T-helper 2 cell treated with Interferon-gamma antibody and Interleukin-4, amounts not matched to agents 5 μg/mL and 100 μg/mL, for 36 hours (primary cell): ENCODE measurements around the gene RBMS3.

ENCODE experiments used
- DNase-seq: peaks from one replicate; pipeline ENCODE4 v3.0.0; 2021; ENCODE audit warnings: low spot score
- H3K27ac Mint-ChIP-seq: one replicate; pipeline ENCODE4 v1.8.0; 2021; ENCODE audit warnings: mild to moderate bottlenecking, mixed read lengths
- H3K27me3 Mint-ChIP-seq: one replicate; pipeline ENCODE4 v1.8.0; 2021; ENCODE audit warnings: low read depth, mixed read lengths
- H3K36me3 Mint-ChIP-seq: one replicate; pipeline ENCODE4 v1.8.0; 2021; ENCODE audit warnings: low read depth, mixed read lengths
- H3K4me1 Mint-ChIP-seq: one replicate; pipeline ENCODE4 v1.8.0; 2021; ENCODE audit warnings: low read depth, mixed read lengths
- H3K4me3 Mint-ChIP-seq: one replicate; pipeline ENCODE4 v1.8.0; 2022; ENCODE audit warnings: mild to moderate bottlenecking, moderate library complexity, mixed read lengths
- H3K9me3 Mint-ChIP-seq: one replicate; pipeline ENCODE4 v1.8.0; 2021; ENCODE audit warnings: mixed read lengths

The RBMS3 gene

GRCh38 chr3:29414468-29415224, 133.8 kb downstream of the RBMS3 start:
- H3K4me1 Mint-ChIP-seq = no peaks in the 10 kb centered on the region
- no peak overlapping the region for H3K4me3 Mint-ChIP-seq
- H3K27ac Mint-ChIP-seq = no peak overlapping the region
- no peaks in the 10 kb centered on the region for H3K9me3 Mint-ChIP-seq
- H3K36me3 Mint-ChIP-seq = no peaks in the 10 kb centered on the region
- H3K27me3 Mint-ChIP-seq = no peaks in the 10 kb centered on the region
- DNase-seq = no peak

GRCh38 chr3:29415482-29416223, 134.8 kb downstream of the RBMS3 start:
- DNase-seq = no peak
- H3K4me3 Mint-ChIP-seq = no peak overlapping the region
- no peaks in the 10 kb centered on the region for H3K27me3 Mint-ChIP-seq
- no peaks in the 10 kb centered on the region for H3K9me3 Mint-ChIP-seq
- no peaks in the 10 kb centered on the region for H3K4me1 Mint-ChIP-seq
- H3K27ac Mint-ChIP-seq = no peak overlapping the region
- H3K36me3 Mint-ChIP-seq = no peaks in the 10 kb centered on the region

GRCh38 chr3:29416514-29416913, 135.6 kb downstream of the RBMS3 start:
- Mint-ChIP-seq H3K9me3 (no peaks in the 10 kb centered on the region), H3K4me3 (no peak overlapping the region), H3K27me3 (no peaks in the 10 kb centered on the region), H3K27ac (no peak overlapping the region), H3K4me1 (no peaks in the 10 kb centered on the region), H3K36me3 (no peaks in the 10 kb centered on the region)
- no peak for DNase-seq

- no peaks in the 10 kb centered on the region for H3K27me3 Mint-ChIP-seq
- no peaks in the 10 kb centered on the region for H3K9me3 Mint-ChIP-seq
- no peak for DNase-seq
- H3K36me3 Mint-ChIP-seq = no peaks in the 10 kb centered on the region
- no peak overlapping the region for H3K27ac Mint-ChIP-seq
- H3K4me3 Mint-ChIP-seq = no peak overlapping the region
- no peaks in the 10 kb centered on the region for H3K4me1 Mint-ChIP-seq
Measured at GRCh38 chr3:29420106-29420505, 139.2 kb downstream of the RBMS3 start.

GRCh38 chr3:29426302-29427226, 145.7 kb downstream of the RBMS3 start:
- no peaks in the 10 kb centered on the region for H3K27me3 Mint-ChIP-seq
- no peaks in the 10 kb centered on the region for H3K4me1 Mint-ChIP-seq
- no peaks in the 10 kb centered on the region for H3K36me3 Mint-ChIP-seq
- no peaks in the 10 kb centered on the region for H3K9me3 Mint-ChIP-seq
- H3K4me3 Mint-ChIP-seq = no peak overlapping the region
- H3K27ac Mint-ChIP-seq = no peak overlapping the region
- no peak for DNase-seq

- H3K27ac Mint-ChIP-seq = no peak overlapping the region
Measured at GRCh38 chr3:29427266-29428103, 146.6 kb downstream of the RBMS3 start.

GRCh38 chr3:29429055-29429679, 148.3 kb downstream of the RBMS3 start:
- Mint-ChIP-seq H3K27me3 (no peaks in the 10 kb centered on the region), H3K9me3 (no peaks in the 10 kb centered on the region), H3K36me3 (no peaks in the 10 kb centered on the region), H3K4me1 (no peaks in the 10 kb centered on the region), H3K27ac (no peak overlapping the region), H3K4me3 (no peak overlapping the region)
- no peak for DNase-seq

More at GRCh38 chr3:29427266-29428103, 146.6 kb downstream of the RBMS3 start:
- Mint-ChIP-seq H3K4me3 (no peak overlapping the region), H3K9me3 (no peaks in the 10 kb centered on the region), H3K36me3 (no peaks in the 10 kb centered on the region), H3K27me3 (no peaks in the 10 kb centered on the region), H3K4me1 (no peaks in the 10 kb centered on the region)
- DNase-seq = no peak

GRCh38 chr3:29430558-29430971, 149.7 kb downstream of the RBMS3 start:
- Mint-ChIP-seq H3K4me1 (no peaks in the 10 kb centered on the region), H3K36me3 (no peaks in the 10 kb centered on the region), H3K4me3 (no peak overlapping the region), H3K27ac (no peak overlapping the region), H3K9me3 (no peaks in the 10 kb centered on the region), H3K27me3 (no peaks in the 10 kb centered on the region)
- no peak for DNase-seq

- no peaks in the 10 kb centered on the region for H3K9me3 Mint-ChIP-seq
- H3K27ac Mint-ChIP-seq = no peak overlapping the region
- DNase-seq = no peak
- H3K4me1 Mint-ChIP-seq = peaks cover 3% of the 10 kb centered on the region
- H3K36me3 Mint-ChIP-seq = no peaks in the 10 kb centered on the region
- no peak overlapping the region for H3K4me3 Mint-ChIP-seq
- H3K27me3 Mint-ChIP-seq = peaks cover 2% of the 10 kb centered on the region
Measured at GRCh38 chr3:29436612-29437323, 155.9 kb downstream of the RBMS3 start.

GRCh38 chr3:29438580-29438979, 157.7 kb downstream of the RBMS3 start:
- peaks cover 3% of the 10 kb centered on the region for H3K4me1 Mint-ChIP-seq
- H3K4me3 Mint-ChIP-seq = no peak overlapping the region
- H3K9me3 Mint-ChIP-seq = no peaks in the 10 kb centered on the region
- no peak overlapping the region for H3K27ac Mint-ChIP-seq
- peaks cover 2% of the 10 kb centered on the region for H3K27me3 Mint-ChIP-seq
- no peak for DNase-seq
- no peaks in the 10 kb centered on the region for H3K36me3 Mint-ChIP-seq

GRCh38 chr3:29440413-29441305, 159.8 kb downstream of the RBMS3 start:
- Mint-ChIP-seq H3K4me1 (peaks cover 3% of the 10 kb centered on the region), H3K9me3 (no peaks in the 10 kb centered on the region), H3K27ac (no peak overlapping the region), H3K36me3 (no peaks in the 10 kb centered on the region), H3K27me3 (peaks cover 2% of the 10 kb centered on the region), H3K4me3 (no peak overlapping the region)
- DNase-seq = no peak

- no peaks in the 10 kb centered on the region for H3K9me3 Mint-ChIP-seq
- no peak for DNase-seq
- H3K4me1 Mint-ChIP-seq = peaks cover 3% of the 10 kb centered on the region
- H3K36me3 Mint-ChIP-seq = no peaks in the 10 kb centered on the region
- peaks cover 2% of the 10 kb centered on the region for H3K27me3 Mint-ChIP-seq
- H3K27ac Mint-ChIP-seq = no peak overlapping the region
- H3K4me3 Mint-ChIP-seq = no peak overlapping the region
Measured at GRCh38 chr3:29441422-29441821, 160.6 kb downstream of the RBMS3 start.
